ENCODE measurements around the gene INPP5D. TPM values are rescaled to one million over a fixed set of nuclear protein-coding genes. Genes with fewer than 3 reads are reported as not detected.

The INPP5D gene
- total and polyA plus RNA-seq, 2 of the 13 experiments (the other 11 are each of a cell fraction or from before 2014, with no cell fraction given), result 16.7 to 18.0 TPM

DNA sequence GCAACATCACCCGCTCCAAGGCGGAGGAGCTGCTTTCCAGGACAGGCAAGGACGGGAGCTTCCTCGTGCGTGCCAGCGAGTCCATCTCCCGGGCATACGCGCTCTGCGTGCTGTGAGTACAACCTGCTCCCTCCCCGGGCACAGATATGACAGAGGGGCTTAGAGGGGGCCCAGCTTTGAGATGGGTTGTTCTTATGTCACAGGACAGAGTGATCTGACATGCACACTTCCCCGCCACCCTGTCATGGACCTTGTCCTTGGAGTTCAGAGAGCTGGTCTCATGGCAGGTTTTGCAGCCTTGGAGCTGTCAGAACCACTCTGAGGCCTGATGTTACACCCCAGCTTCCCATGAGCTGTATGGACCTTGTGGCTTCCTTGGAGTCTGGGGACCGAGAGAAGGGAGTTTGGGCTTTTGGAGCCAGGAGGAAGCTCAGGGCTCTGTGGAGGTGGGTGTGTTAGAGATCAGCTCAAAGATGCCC lies 398 bp downstream of the INPP5D start (continued):
- TF ChIP-seq RBAK (CRISPR knock-in tag; IDR thresholded peaks at IDR 0.05) (no peak), FOXK1 (CRISPR knock-in tag; IDR thresholded peaks at IDR 0.05; ENCODE audit: borderline replicate concordance, low read depth) (no peak), HES4 (CRISPR knock-in tag; IDR thresholded peaks at IDR 0.05; ENCODE audit: borderline replicate concordance) (no peak), KDM5B (CRISPR knock-in tag; IDR thresholded peaks at IDR 0.05; ENCODE audit: borderline replicate concordance) (no peak), KLF13 (CRISPR knock-in tag; IDR thresholded peaks at IDR 0.05) (0 out of 2 replicates have a peak, but pooled peaks have one; percentile 78), ZNF83 (CRISPR knock-in tag; IDR thresholded peaks at IDR 0.05; ENCODE audit: borderline replicate concordance) (no peak), HNF4G (IDR thresholded peaks at IDR 0.05; ENCODE audit: borderline replicate concordance, low read depth, low read length) (no peak), HNF4G (CRISPR knock-in tag; IDR thresholded peaks at IDR 0.05; ENCODE audit: borderline replicate concordance, low read depth) (peak; percentile 50; the same call in 1 of the 2 replicates), NCOA5 (CRISPR knock-in tag; IDR thresholded peaks at IDR 0.05) (no peak), ZBTB20 (CRISPR knock-in tag; IDR thresholded peaks at IDR 0.05; ENCODE audit: borderline replicate concordance, low read depth) (0 out of 2 replicates have a peak, but pooled peaks have one; percentile 12), HOXA3 (CRISPR knock-in tag; IDR thresholded peaks at IDR 0.05) (peak; percentile 15; the same call in 1 of the 2 replicates), ZNF24 (IDR thresholded peaks at IDR 0.05) (no peak), ZNF501 (CRISPR knock-in tag; IDR thresholded peaks at IDR 0.05) (no peak), ZNF3 (CRISPR knock-in tag; IDR thresholded peaks at IDR 0.05) (no peak), ZNF772 (CRISPR knock-in tag; IDR thresholded peaks at IDR 0.05) (no peak), MAFF (IDR thresholded peaks at IDR 0.05; ENCODE audit: low read depth, low read length) (no peak), NFRKB (IDR thresholded peaks at IDR 0.05) (no peak), U2AF1 (optimal IDR thresholded peaks at IDR 0.05; ENCODE audit: low read depth, low read length) (no peak), SAFB2 (CRISPR knock-in tag; IDR thresholded peaks at IDR 0.05; ENCODE audit: borderline replicate concordance, low read depth) (0 out of 2 replicates have a peak, but pooled peaks have one; percentile 6), SAP130 (CRISPR knock-in tag; IDR thresholded peaks at IDR 0.05; ENCODE audit: low read depth) (peak; percentile 72), NRL (CRISPR knock-in tag; IDR thresholded peaks at IDR 0.05; ENCODE audit: borderline replicate concordance) (no peak), CHCHD3 (CRISPR knock-in tag; IDR thresholded peaks at IDR 0.05) (no peak), ATM (IDR thresholded peaks at IDR 0.05; ENCODE audit: borderline replicate concordance) (no peak), ATRX (CRISPR knock-in tag; IDR thresholded peaks at IDR 0.05; ENCODE audit: borderline replicate concordance) (no peak), ZNF782 (CRISPR knock-in tag; IDR thresholded peaks at IDR 0.05; ENCODE audit: borderline replicate concordance) (no peak)
- TF ChIP-seq, protein P1, sequence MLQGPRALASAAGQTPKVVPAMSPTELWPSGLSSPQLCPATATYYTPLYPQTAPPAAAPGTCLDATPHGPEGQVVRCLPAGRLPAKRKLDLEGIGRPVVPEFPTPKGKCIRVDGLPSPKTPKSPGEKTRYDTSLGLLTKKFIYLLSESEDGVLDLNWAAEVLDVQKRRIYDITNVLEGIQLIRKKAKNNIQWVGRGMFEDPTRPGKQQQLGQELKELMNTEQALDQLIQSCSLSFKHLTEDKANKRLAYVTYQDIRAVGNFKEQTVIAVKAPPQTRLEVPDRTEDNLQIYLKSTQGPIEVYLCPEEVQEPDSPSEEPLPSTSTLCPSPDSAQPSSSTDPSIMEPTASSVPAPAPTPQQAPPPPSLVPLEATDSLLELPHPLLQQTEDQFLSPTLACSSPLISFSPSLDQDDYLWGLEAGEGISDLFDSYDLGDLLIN (CRISPR knock-in tag; IDR thresholded peaks at IDR 0.05; ENCODE audit: borderline replicate concordance), result no peak
- TF ChIP-seq, protein P2, sequence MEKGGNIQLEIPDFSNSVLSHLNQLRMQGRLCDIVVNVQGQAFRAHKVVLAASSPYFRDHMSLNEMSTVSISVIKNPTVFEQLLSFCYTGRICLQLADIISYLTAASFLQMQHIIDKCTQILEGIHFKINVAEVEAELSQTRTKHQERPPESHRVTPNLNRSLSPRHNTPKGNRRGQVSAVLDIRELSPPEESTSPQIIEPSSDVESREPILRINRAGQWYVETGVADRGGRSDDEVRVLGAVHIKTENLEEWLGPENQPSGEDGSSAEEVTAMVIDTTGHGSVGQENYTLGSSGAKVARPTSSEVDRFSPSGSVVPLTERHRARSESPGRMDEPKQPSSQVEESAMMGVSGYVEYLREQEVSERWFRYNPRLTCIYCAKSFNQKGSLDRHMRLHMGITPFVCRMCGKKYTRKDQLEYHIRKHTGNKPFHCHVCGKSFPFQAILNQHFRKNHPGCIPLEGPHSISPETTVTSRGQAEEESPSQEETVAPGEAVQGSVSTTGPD (CRISPR knock-in tag; IDR thresholded peaks at IDR 0.05), result no peak
- TF ChIP-seq, protein P3, sequence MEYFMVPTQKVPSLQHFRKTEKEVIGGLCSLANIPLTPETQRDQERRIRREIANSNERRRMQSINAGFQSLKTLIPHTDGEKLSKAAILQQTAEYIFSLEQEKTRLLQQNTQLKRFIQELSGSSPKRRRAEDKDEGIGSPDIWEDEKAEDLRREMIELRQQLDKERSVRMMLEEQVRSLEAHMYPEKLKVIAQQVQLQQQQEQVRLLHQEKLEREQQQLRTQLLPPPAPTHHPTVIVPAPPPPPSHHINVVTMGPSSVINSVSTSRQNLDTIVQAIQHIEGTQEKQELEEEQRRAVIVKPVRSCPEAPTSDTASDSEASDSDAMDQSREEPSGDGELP (IDR thresholded peaks at IDR 0.05; ENCODE audit: borderline replicate concordance, low read depth), result no peak
- TF ChIP-seq, protein P4, sequence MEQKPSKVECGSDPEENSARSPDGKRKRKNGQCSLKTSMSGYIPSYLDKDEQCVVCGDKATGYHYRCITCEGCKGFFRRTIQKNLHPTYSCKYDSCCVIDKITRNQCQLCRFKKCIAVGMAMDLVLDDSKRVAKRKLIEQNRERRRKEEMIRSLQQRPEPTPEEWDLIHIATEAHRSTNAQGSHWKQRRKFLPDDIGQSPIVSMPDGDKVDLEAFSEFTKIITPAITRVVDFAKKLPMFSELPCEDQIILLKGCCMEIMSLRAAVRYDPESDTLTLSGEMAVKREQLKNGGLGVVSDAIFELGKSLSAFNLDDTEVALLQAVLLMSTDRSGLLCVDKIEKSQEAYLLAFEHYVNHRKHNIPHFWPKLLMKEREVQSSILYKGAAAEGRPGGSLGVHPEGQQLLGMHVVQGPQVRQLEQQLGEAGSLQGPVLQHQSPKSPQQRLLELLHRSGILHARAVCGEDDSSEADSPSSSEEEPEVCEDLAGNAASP (CRISPR knock-in tag; IDR thresholded peaks at IDR 0.05; ENCODE audit: borderline replicate concordance), result no peak
